ENCODE data around the gene TRPC4. TPM values are rescaled to one million over a fixed set of nuclear protein-coding genes. Genes with fewer than 3 reads are reported as not detected.

The TRPC4 gene
- total and polyA plus RNA-seq, 2 donors (not counting 1 experiment from before 2014, with no cell fraction given) = not detected

DNA sequence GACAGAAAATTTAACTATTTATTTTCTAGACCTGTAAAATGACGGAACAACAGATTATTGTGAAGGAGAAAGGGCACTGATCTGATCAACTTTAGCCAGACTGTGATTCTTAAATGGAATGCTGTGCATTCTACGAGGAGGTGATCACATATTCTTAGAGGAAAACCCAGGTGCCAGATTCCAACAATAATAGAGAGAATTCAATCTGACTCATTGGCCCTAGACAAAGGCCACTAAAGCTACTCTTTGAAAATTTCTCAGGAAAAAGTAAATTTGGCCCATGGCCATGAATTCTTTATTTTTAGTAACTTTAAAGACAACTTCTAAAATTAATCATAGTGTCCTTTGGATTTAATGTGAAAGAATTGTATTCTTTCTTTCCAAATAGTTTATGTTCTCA is 212.4 kb downstream of the TRPC4 start:
- Histone ChIP-seq H3K9me3 (ENCODE audit: control extremely low read depth in 1 of 3, control insufficient read depth in 2 of 3, insufficient read depth in 1 of 3, low read length in 2 of 3) (no peaks in the 10 kb centered on the region), H3K4me2 (replicated peaks; ENCODE audit: low read depth, low read length, poor library complexity, severe bottlenecking) (no peak overlapping the region), H3K27me3 (replicated peaks in 1 of 4; ENCODE audit: control extremely low read depth in 1 of 4, control insufficient read depth in 3 of 4, insufficient read depth in 4 of 4, low read length in 3 of 4) (no peaks in the 10 kb centered on the region), H3K9ac (ENCODE audit: low read length) (no peak overlapping the region), H4K20me1 (ENCODE audit: control insufficient read depth, insufficient read depth, low read length, poor library complexity, severe bottlenecking) (no peaks in the 10 kb centered on the region), H3K36me3 (replicated peaks in 1 of 2; ENCODE audit: control extremely low read depth in 1 of 2, control insufficient read depth in 1 of 2, extremely low read depth in 1 of 2, insufficient read depth in 2 of 2, low read length in 1 of 2) (no peaks in the 10 kb centered on the region), H3K4me3 (ENCODE audit: control extremely low read depth in 1 of 5, extremely low read depth in 1 of 5, insufficient read depth in 1 of 5, low read depth in 2 of 5, low read length in 4 of 5) (no peak overlapping the region), H2AFZ (ENCODE audit: insufficient read depth, low read depth, low read length, poor library complexity, severe bottlenecking) (no peak overlapping the region), H3K79me2 (ENCODE audit: control insufficient read depth, insufficient read depth, low read length) (no peaks in the 10 kb centered on the region), H3K27ac (ENCODE audit: low read length in 2 of 2) (no peak overlapping the region), H3K4me1 (ENCODE audit: control insufficient read depth in 2 of 2, insufficient read depth in 2 of 2, low read length in 2 of 2) (no peaks in the 10 kb centered on the region)
- H3K27me3 Mint-ChIP-seq = no peaks in the 10 kb centered on the region
- no peak overlapping the region for H3K27ac Mint-ChIP-seq
- TF ChIP-seq EZH2 (IDR thresholded peaks at IDR 0.05; ENCODE audit: borderline replicate concordance, insufficient read depth, low read depth, low read length, poor library complexity, severe bottlenecking) (no peak), CTCF (IDR thresholded peaks at IDR 0.05) (no peak)
- ChIA-PET CTCF (no interaction called here), POLR2A (no interaction called here)
- no peak overlapping the region for H3K4me3 Mint-ChIP-seq
- intact Hi-C loops (cut with micrococcal nuclease) = no loop called here
- DNase-seq (no peak), ATAC-seq (ENCODE audit: low read depth) (no peak)
- H3K9me3 Mint-ChIP-seq (ENCODE audit: insufficient read depth) = no peaks in the 10 kb centered on the region
- no peaks in the 10 kb centered on the region for H3K4me1 Mint-ChIP-seq
- no CpG with 5 or more reads among the region's 2 CpGs for WGBS (ENCODE audit: insufficient coverage)

DNA sequence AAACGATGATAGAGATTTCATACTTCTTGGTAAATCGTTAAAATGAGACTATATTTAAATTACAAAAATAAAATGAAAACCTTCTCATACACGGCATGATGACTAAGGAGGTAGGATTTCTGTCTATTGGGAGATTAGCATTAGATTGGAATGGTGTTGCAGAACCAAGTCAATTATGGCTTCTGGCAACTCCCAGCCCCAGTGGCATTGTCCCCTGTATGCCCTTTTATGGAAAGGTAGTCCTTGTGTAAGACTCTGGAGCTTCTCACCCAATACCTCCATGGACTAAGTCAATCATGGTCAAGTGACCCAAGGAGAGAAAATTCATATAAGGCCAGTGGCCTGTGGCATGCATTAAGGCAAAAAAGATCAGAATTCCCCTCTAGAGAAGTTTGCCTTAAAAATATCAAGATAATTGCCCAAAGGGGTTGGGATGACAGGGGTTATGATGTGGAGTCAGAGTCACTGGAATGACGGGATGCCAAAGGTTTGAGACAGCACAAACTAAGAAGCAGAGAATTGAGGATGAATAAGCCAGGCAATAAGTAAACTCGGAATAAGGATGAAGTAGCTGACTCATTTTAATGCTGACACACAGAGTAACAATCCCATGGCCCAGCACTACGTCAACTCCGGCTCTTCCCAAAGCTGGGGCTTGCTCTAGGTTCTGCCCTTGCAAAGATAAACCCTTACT is 213.2 kb downstream of the TRPC4 start:
- POLR2A ChIA-PET = no interaction called here
- H3K4me3 Mint-ChIP-seq = no peak overlapping the region
- H3K9me3 Mint-ChIP-seq (ENCODE audit: insufficient read depth) = no peaks in the 10 kb centered on the region
- intact Hi-C loops (cut with micrococcal nuclease) = no loop called here
- CTCF ChIA-PET = no interaction called here
- no peaks in the 10 kb centered on the region for H3K27me3 Mint-ChIP-seq
- Histone ChIP-seq H3K4me3 (ENCODE audit: control extremely low read depth in 1 of 5, extremely low read depth in 1 of 5, insufficient read depth in 1 of 5, low read depth in 2 of 5, low read length in 4 of 5) (no peak overlapping the region), H2AFZ (ENCODE audit: insufficient read depth, low read depth, low read length, poor library complexity, severe bottlenecking) (no peak overlapping the region), H3K4me1 (ENCODE audit: control insufficient read depth in 2 of 2, insufficient read depth in 2 of 2, low read length in 2 of 2) (no peaks in the 10 kb centered on the region), H3K27me3 (replicated peaks in 1 of 4; ENCODE audit: control extremely low read depth in 1 of 4, control insufficient read depth in 3 of 4, insufficient read depth in 4 of 4, low read length in 3 of 4) (no peaks in the 10 kb centered on the region), H3K9me3 (ENCODE audit: control extremely low read depth in 1 of 3, control insufficient read depth in 2 of 3, insufficient read depth in 1 of 3, low read length in 2 of 3) (no peaks in the 10 kb centered on the region), H3K9ac (ENCODE audit: low read length) (no peak overlapping the region), H3K27ac (ENCODE audit: low read length in 2 of 2) (no peak overlapping the region), H3K4me2 (replicated peaks; ENCODE audit: low read depth, low read length, poor library complexity, severe bottlenecking) (no peak overlapping the region), H3K79me2 (ENCODE audit: control insufficient read depth, insufficient read depth, low read length) (no peaks in the 10 kb centered on the region), H4K20me1 (ENCODE audit: control insufficient read depth, insufficient read depth, low read length, poor library complexity, severe bottlenecking) (no peaks in the 10 kb centered on the region), H3K36me3 (replicated peaks in 1 of 2; ENCODE audit: control extremely low read depth in 1 of 2, control insufficient read depth in 1 of 2, extremely low read depth in 1 of 2, insufficient read depth in 2 of 2, low read length in 1 of 2) (no peaks in the 10 kb centered on the region)
- no peak overlapping the region for H3K27ac Mint-ChIP-seq
- WGBS (ENCODE audit: insufficient coverage) = 86% methylated on average over 1 of the region's 7 CpGs
- TF ChIP-seq CTCF (IDR thresholded peaks at IDR 0.05) (no peak), EZH2 (IDR thresholded peaks at IDR 0.05; ENCODE audit: borderline replicate concordance, insufficient read depth, low read depth, low read length, poor library complexity, severe bottlenecking) (no peak)
- no peak for DNase-seq
- ATAC-seq (ENCODE audit: low read depth) = no peak
- H3K4me1 Mint-ChIP-seq = no peaks in the 10 kb centered on the region
